Spleen (tissue), 7 donors: ENCODE results near the gene MIGA1.

ENCODE experiments used
- CTCF ChIP-seq, 11 experiments: fragments of 200-600 bp in 7 of 11; fragments of 450-650 bp in 4 of 11; sonication (generic) in 4 of 11; IDR thresholded peaks in 8 of 11; conservative IDR thresholded peaks in 3 of 11; 1 replicate in 7 of 11; 2 replicates in 4 of 11; pipeline versions ENCODE4 v1.4.0 to v1.8.0; 2016 to 2021; ENCODE audit warnings: antibody characterized with exemption in 11 of 11, inconsistent platforms in 4 of 11, mild to moderate bottlenecking in 1 of 11
- POLR2A ChIP-seq, 3 donors: fragments of 450-650 bp; IDR thresholded peaks; one replicate each; pipeline ENCODE4 v1.5.1; 2017; ENCODE audit warnings: antibody characterized with exemption in 3 of 3, mild to moderate bottlenecking in 1 of 3
- donor health status: DM: no; HTN: no; CAD: no; lungs with moderate emphysema.
- donor health status: DM: no; HTN: no; CAD: no.
- donor health status: DM: no; HTN: no; CAD: no.

DNA sequence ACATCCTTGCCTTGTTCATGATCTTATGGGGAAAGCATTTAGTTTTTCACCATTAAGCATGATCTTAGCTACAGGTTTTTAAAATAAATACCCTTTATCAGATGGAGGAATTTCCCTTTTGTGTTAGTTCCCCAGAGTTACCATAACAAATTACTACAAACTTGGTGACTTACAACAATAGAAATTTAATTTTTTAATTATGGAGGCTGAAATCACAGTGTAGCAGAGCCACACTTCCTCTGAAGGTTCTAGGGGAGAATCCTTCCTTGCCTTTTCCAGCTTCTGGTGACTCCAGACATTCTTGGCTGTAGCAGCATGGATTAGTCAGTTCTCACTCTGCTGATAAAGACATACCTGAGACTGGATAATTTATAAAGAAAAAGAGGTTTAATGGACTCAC lies 18.5 kb downstream of the MIGA1 start:
- TF ChIP-seq CTCF (IDR thresholded peaks at IDR 0.05 in 8 of 11, conservative IDR thresholded peaks at IDR 0.05 in 3 of 11), result no peak
- no peak for TF ChIP-seq POLR2A (IDR thresholded peaks at IDR 0.05)
